Thyroid gland (tissue), 4 donors: ENCODE data around the gene RIPK4.

Experiments used
- CTCF ChIP-seq, 6 experiments: fragments of 200-600 bp in 3 of 6; fragments of 450-650 bp in 3 of 6; sonication (generic) in 3 of 6; IDR thresholded peaks; one replicate each; pipeline ENCODE4 v1.5.1; 2016 to 2019; ENCODE audit warnings: antibody characterized with exemption in 6 of 6, mild to moderate bottlenecking in 2 of 6, inconsistent platforms in 1 of 6, moderate library complexity in 1 of 6
- POLR2A ChIP-seq, 2 donors: fragments of 450-650 bp; IDR thresholded peaks; one replicate each; pipeline ENCODE4 v1.6.1; 2017; ENCODE audit warnings: antibody characterized with exemption in 2 of 2, mild to moderate bottlenecking in 2 of 2, moderate library complexity in 1 of 2

GRCh38 chr21:41729701-41730366 lies 37.0 kb downstream of the RIPK4 start:
- no peak for TF ChIP-seq CTCF (IDR thresholded peaks at IDR 0.05)
- no peak for TF ChIP-seq POLR2A (IDR thresholded peaks at IDR 0.05)
